Measurements from ENCODE around the gene CPEB2.

Gene CPEB2

GRCh38 chr4:15001869-15002658 lies at the start of gene CPEB2:
TSS of gene CPEB2 (plus strand) at chr4:15002481. CDS start at chr4:15002674, 193 bp downstream.
- DNase-seq (ENCODE audit: low spot score) (peak; percentile 86), FAIRE-seq (peak; percentile 82)

GRCh38 chr4:14958436-14958835 lies 43.8 kb upstream of the CPEB2 start:
- DNase-seq (ENCODE audit: low spot score) (no peak), FAIRE-seq (no peak)

GRCh38 chr4:14961292-14961691 lies 41.0 kb upstream of the CPEB2 start:
- FAIRE-seq (no peak), DNase-seq (ENCODE audit: low spot score) (no peak)

- no peak for DNase-seq (ENCODE audit: low spot score)
- no peak for FAIRE-seq
Measured at GRCh38 chr4:14965071-14965470, 37.2 kb upstream of the CPEB2 start.

GRCh38 chr4:14967982-14968381 lies 34.3 kb upstream of the CPEB2 start:
- DNase-seq (ENCODE audit: low spot score) (no peak), FAIRE-seq (no peak)

- FAIRE-seq: no peak
Measured at GRCh38 chr4:14977830-14978229, 24.5 kb upstream of the CPEB2 start.

GRCh38 chr4:14984448-14984847 lies 17.8 kb upstream of the CPEB2 start:
- DNase-seq (ENCODE audit: low spot score): no peak
- FAIRE-seq: no peak

More at GRCh38 chr4:14977830-14978229, 24.5 kb upstream of the CPEB2 start:
- DNase-seq (ENCODE audit: low spot score): no peak

- FAIRE-seq: no peak
- no peak for DNase-seq (ENCODE audit: low spot score)
Measured at GRCh38 chr4:14985161-14985560, 17.1 kb upstream of the CPEB2 start.

- no peak for DNase-seq (ENCODE audit: low spot score)
- FAIRE-seq: no peak
Measured at GRCh38 chr4:14985843-14986242, 16.4 kb upstream of the CPEB2 start.

GRCh38 chr4:14987054-14987453 lies 15.2 kb upstream of the CPEB2 start:
- FAIRE-seq (no peak), DNase-seq (ENCODE audit: low spot score) (no peak)

GRCh38 chr4:14990484-14990883 lies 11.8 kb upstream of the CPEB2 start:
- DNase-seq (ENCODE audit: low spot score) (no peak), FAIRE-seq (no peak)

- FAIRE-seq: no peak
- DNase-seq (ENCODE audit: low spot score): peak; percentile 7
Measured at GRCh38 chr4:14994242-14994641, 8.0 kb upstream of the CPEB2 start.

- DNase-seq (ENCODE audit: low spot score): peak; percentile 36
- no peak for FAIRE-seq
Measured at GRCh38 chr4:15001248-15001868, 923 bp upstream of the CPEB2 start.

- DNase-seq (ENCODE audit: low spot score) (peak; percentile 46), FAIRE-seq (no peak)
Measured at GRCh38 chr4:15002659-15003400, 549 bp downstream of the CPEB2 start.

GRCh38 chr4:15003401-15003890 lies 1.2 kb downstream of the CPEB2 start:
- DNase-seq (ENCODE audit: low spot score): peak; percentile 30
- no peak for FAIRE-seq

- DNase-seq (ENCODE audit: low spot score): peak; percentile 4
- FAIRE-seq: no peak
Measured at GRCh38 chr4:15003891-15004738, 1.8 kb downstream of the CPEB2 start.

- FAIRE-seq (no peak), DNase-seq (ENCODE audit: low spot score) (peak; percentile 30)
Measured at GRCh38 chr4:15004739-15005301, 2.5 kb downstream of the CPEB2 start.

- DNase-seq (ENCODE audit: low spot score) (no peak), FAIRE-seq (no peak)
Measured at GRCh38 chr4:15005474-15006115, 3.3 kb downstream of the CPEB2 start.

- FAIRE-seq: no peak
- no peak for DNase-seq (ENCODE audit: low spot score)
Measured at GRCh38 chr4:15006416-15007024, 4.2 kb downstream of the CPEB2 start.

GRCh38 chr4:15007201-15007600 lies 4.9 kb downstream of the CPEB2 start:
- FAIRE-seq: no peak
- DNase-seq (ENCODE audit: low spot score): no peak
